Esophagus squamous epithelium (tissue), 5 donors: Measurements from ENCODE around the gene CDC73. TPM values are rescaled to one million over a fixed set of nuclear protein-coding genes. Genes with fewer than 3 reads are reported as not detected.
"Not testable (repeated sequence)": the region's sequence is repeated elsewhere in the genome, so short reads cannot be mapped to it uniquely, and the experiment has no call there.

Experiments
- DNase-seq: peaks from one replicate; lab custom pipeline; 2025; lab: John Stamatoyannopoulos, UW
- H3K27ac ChIP-seq, 4 donors: fragments of 200-600 bp; sonication (generic); one replicate each; pipeline ENCODE4 v1.5.1; 2016 to 2019; ENCODE audit warnings: mild to moderate bottlenecking in 1 of 4
- H3K27me3 ChIP-seq, 4 donors: fragments of 200-600 bp; sonication (generic); 1 replicate in 3 of 4; 2 replicates in 1 of 4; pipeline versions ENCODE4 v1.5.1 to v1.6.0; 2017 to 2021; ENCODE audit warnings: antibody characterized with exemption in 1 of 4
- H3K36me3 ChIP-seq, 3 donors: fragments of 200-600 bp; sonication (generic); one replicate each; pipeline ENCODE4 v1.5.1; 2016 to 2019
- H3K4me1 ChIP-seq, 3 donors: fragments of 200-600 bp; sonication (generic); one replicate each; pipeline ENCODE4 v1.5.1; 2017 to 2019
- H3K4me3 ChIP-seq, 4 donors: fragments of 200-600 bp; sonication (generic); 1 replicate in 3 of 4; 2 replicates in 1 of 4; pipeline ENCODE4 v1.5.1; 2016 to 2019; ENCODE audit warnings: mild to moderate bottlenecking in 2 of 4, moderate library complexity in 1 of 4
- H3K9me3 ChIP-seq, 3 donors: fragments of 200-600 bp; sonication (generic); one replicate each; pipeline ENCODE4 v1.5.1; 2016 to 2019
- POLR2A ChIP-seq, 4 donors: fragments of 450-650 bp; IDR thresholded peaks; one replicate each; pipeline ENCODE4 v1.6.1; 2017; ENCODE audit warnings: antibody characterized with exemption in 4 of 4, mild to moderate bottlenecking in 4 of 4, moderate library complexity in 3 of 4
- whole genome bisulfite sequencing, 2 donors: methylation state at CpG; one replicate each; pipeline ENCODE4 v1.1.5; 2018; 5-methylcytosine and 5-hydroxymethylcytosine counted together
- intact Hi-C: fragments of 100-400 bp; cut with DNase I; formaldehyde crosslinking; loops from one replicate; pipeline ENCODE4 v1.15.0; 2022
- total RNA-seq, 4 donors: library from RNA; depleted of rRNA; stranded (reverse); fragments of >200 nt; gene quantifications; one replicate each; pipeline ENCODE4 v1.1.0, GENCODE V29; 2016
- TF ChIP-seq, protein P1 (sequence below), 6 experiments: fragments of 450-650 bp in 4 of 6; fragments of 200-600 bp in 2 of 6; sonication (generic) in 2 of 6; IDR thresholded peaks; one replicate each; pipeline ENCODE4 v1.5.1; 2016 to 2019; ENCODE audit warnings: antibody characterized with exemption in 6 of 6, mild to moderate bottlenecking in 4 of 6, moderate library complexity in 4 of 6
- donor health status: DM: yes; HTN: yes; CAD: no.

Gene CDC73
- total RNA-seq, 4 donors from 2014 or later = 17.3 to 39.5 (median 26.6) TPM

DNA sequence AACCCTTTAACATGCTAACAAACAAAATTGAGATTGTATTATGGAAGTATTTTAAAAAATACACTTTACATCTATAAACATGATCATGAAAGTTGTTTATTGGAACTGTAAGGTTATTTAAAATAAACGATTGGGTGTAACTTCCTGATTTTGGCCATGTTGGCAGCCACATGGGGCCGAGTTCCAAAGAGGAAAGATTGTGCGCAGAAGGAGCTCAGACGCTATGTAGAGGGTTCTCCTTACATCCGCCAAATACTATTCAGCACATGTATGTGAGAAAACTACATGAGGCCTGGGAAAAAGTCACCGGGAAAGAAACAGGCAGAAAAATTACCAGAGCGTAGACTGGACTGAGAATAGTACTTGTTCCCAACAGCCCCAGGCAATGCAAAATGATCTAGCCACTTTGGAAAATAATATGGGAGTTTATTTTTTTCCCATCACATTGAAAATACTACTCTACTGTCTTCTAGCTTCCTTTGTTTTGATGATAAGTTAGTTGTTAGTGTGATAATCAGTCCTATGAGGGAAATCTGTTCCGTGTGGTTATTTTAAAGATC, 100.3 kb downstream of the CDC73 start:
- WGBS, 2 donors = 75 to 78% methylated on average over 8 of the region's 8 CpGs
- TF ChIP-seq, protein P1, sequence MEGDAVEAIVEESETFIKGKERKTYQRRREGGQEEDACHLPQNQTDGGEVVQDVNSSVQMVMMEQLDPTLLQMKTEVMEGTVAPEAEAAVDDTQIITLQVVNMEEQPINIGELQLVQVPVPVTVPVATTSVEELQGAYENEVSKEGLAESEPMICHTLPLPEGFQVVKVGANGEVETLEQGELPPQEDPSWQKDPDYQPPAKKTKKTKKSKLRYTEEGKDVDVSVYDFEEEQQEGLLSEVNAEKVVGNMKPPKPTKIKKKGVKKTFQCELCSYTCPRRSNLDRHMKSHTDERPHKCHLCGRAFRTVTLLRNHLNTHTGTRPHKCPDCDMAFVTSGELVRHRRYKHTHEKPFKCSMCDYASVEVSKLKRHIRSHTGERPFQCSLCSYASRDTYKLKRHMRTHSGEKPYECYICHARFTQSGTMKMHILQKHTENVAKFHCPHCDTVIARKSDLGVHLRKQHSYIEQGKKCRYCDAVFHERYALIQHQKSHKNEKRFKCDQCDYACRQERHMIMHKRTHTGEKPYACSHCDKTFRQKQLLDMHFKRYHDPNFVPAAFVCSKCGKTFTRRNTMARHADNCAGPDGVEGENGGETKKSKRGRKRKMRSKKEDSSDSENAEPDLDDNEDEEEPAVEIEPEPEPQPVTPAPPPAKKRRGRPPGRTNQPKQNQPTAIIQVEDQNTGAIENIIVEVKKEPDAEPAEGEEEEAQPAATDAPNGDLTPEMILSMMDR (IDR thresholded peaks at IDR 0.05) = no peak
- no peak for TF ChIP-seq POLR2A (IDR thresholded peaks at IDR 0.05)
- Histone ChIP-seq H3K4me3 (no peak overlapping the region), H3K9me3 (no peaks in the 10 kb centered on the region), H3K4me1 (peaks cover 0 to 8% (median 4%) of the 10 kb centered on the region in 3 donors), H3K27me3 (no peaks in the 10 kb centered on the region), H3K27ac (no peak overlapping the region), H3K36me3 (peaks cover 0 to 30% (median 0%) of the 10 kb centered on the region in 3 donors)
- DNase-seq = no peak
- intact Hi-C loops = no loop called here

DNA sequence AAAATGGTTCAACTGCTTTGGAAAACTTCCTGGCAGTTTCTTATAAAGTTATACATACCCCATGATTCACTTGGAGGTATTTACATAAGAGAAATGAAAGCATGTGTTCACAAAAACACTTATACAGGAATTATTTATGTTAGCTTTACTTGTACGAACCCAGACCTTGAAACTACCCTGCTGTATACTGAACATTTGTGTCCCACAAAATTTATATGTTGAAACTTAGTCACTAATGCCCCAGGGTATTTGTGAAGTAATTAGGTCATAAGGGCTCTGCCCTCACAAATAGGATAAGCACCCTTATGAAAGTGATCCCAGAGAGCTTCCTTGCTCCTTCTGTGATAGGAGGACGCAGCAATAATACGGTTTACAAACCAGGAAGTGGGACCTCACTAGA, 107.3 kb downstream of the CDC73 start:
- WGBS, 2 donors = 64 to 84% methylated on average over 3 of the region's 3 CpGs
- no peak for TF ChIP-seq POLR2A (IDR thresholded peaks at IDR 0.05)
- TF ChIP-seq, protein P1 (IDR thresholded peaks at IDR 0.05) = no peak
- no peak overlapping the region for H3K4me3 ChIP-seq
- H3K36me3 ChIP-seq = peaks cover 0 to 32% (median 0%) of the 10 kb centered on the region in 3 donors
- no peaks in the 10 kb centered on the region for H3K27me3 ChIP-seq
- no peak overlapping the region for H3K27ac ChIP-seq
- no peak for DNase-seq
- no peaks in the 10 kb centered on the region for H3K4me1 ChIP-seq
- H3K9me3 ChIP-seq = no peaks in the 10 kb centered on the region
- intact Hi-C loops = no loop called here

DNA sequence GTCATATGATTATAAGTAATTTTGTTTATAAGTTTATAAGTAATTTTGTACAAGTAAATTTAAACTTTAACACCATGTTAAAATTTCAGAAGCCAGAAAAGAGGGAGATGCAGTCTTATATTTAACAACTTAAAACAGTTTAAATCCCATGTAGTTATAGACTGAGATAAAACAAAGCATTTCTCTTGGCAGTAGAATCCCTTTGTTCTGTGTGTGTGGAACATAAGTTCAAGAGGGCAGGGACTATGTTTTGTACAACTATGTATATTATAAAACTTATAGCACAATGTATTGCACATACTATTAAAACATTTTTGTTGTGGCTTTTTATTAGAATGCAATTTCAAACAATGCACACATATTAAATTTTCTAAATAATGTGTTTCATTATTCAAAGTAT, 109.3 kb downstream of the CDC73 start:
- H3K4me3 ChIP-seq = not testable (repeated sequence)
- H3K36me3 ChIP-seq = peaks cover 0 to 33% (median 0%) of the 10 kb centered on the region in 3 donors

DNA sequence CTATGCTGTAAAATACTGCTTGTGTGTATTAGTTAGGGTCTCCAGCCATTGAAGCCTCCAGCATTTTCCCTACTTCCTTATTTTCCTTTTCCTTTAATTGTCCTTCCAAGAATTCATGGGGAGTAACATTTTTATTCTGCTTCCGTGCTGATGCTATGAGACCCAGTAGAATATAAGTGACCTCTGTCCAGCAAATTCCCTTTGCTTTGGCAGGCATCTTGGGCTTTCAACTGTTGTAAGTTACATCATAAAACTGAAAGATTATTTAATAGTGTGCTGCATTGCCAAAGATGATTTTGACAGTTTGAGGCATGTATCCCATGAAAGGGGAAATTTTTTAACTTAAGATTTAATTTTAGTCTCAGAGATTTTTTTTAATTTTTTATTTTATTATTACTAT, 112.7 kb downstream of the CDC73 start:
- Histone ChIP-seq H3K27me3 (no peaks in the 10 kb centered on the region), H3K4me1 (no peaks in the 10 kb centered on the region), H3K4me3 (no peak overlapping the region), H3K9me3 (no peaks in the 10 kb centered on the region), H3K27ac (no peak overlapping the region), H3K36me3 (peaks cover 0 to 55% (median 3%) of the 10 kb centered on the region in 3 donors)
- DNase-seq = no peak
- 61 to 71% methylated on average over 1 of the region's 1 CpG for WGBS, 2 donors
- intact Hi-C loops = no loop called here
- TF ChIP-seq POLR2A (IDR thresholded peaks at IDR 0.05) = no peak
- TF ChIP-seq, protein P1 (IDR thresholded peaks at IDR 0.05) = no peak

More for the DNA sequence above, 109.3 kb downstream of the CDC73 start:
- DNase-seq, H3K4me1 ChIP-seq, H3K9me3 ChIP-seq, intact Hi-C loops, H3K27me3 ChIP-seq, H3K27ac ChIP-seq: not testable (repeated sequence)

DNA sequence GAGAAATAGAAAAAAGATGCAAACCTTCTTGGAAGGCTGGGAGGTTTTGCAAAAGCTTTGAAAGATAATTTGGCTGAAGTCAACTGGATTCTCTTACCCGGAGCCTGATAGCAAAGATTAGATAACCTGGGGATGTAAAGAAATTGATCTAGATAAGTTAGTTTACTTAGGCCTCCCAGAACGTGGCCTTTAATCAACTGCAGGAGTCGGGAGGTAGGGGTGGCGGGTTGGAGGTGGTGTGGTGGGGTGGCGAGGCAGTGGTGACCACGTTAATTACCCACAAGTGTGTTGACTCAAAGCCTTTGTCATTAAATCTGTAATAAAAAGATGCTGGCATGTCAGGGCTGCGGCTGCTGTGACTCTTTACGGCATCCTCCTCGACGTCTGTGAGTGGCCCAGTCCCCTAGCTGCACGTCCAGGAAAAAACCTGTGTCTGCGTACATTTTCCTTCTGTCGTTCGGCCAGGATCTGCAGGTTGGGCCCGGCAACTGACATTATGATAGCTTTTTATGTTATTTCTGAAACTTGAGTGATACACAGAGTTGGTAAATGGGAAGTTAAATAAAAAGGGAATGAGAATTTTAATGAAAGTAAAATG, 115.6 kb downstream of the CDC73 start:
- no peaks in the 10 kb centered on the region for H3K27me3 ChIP-seq
- 92 to 96% methylated on average over 15 of the region's 15 CpGs for WGBS, 2 donors
- H3K9me3 ChIP-seq = no peaks in the 10 kb centered on the region
- no peak overlapping the region for H3K4me3 ChIP-seq
- no peak overlapping the region for H3K27ac ChIP-seq
- intact Hi-C loops = no loop called here
- H3K36me3 ChIP-seq = peaks cover 0 to 58% (median 3%) of the 10 kb centered on the region in 3 donors
- no peak for TF ChIP-seq POLR2A (IDR thresholded peaks at IDR 0.05)
- TF ChIP-seq, protein P1 (IDR thresholded peaks at IDR 0.05) = no peak
- H3K4me1 ChIP-seq = no peaks in the 10 kb centered on the region
- DNase-seq = no peak
